ENCODE results near the gene CEP112.

GRCh38 chr17:65864394-65864793 lies 327.5 kb downstream of the CEP112 start:
- TF ChIP-seq CTCF (IDR thresholded peaks at IDR 0.05) (no peak), POLR2A (IDR thresholded peaks at IDR 0.05) (no peak)
